Memory B cell (primary cell): ENCODE data around the gene ATP11A.

Experiments used
- ATAC-seq: fragments of 150-1000 bp; cut with Tn5 transposase; 2 replicates; pipeline ENCODE4 v1.10.0; 2021; ENCODE audit warnings: low read depth, mild to moderate bottlenecking, moderate library complexity
- DNase-seq, 2 donors: peaks; one replicate each; pipeline ENCODE4 v3.0.0; 2022; ENCODE audit warnings: low spot score in 2 of 2
- H3K27ac Mint-ChIP-seq: one replicate; pipeline ENCODE4 v1.8.0; 2022; ENCODE audit warnings: mild to moderate bottlenecking, moderate library complexity, mixed read lengths
- H3K27me3 Mint-ChIP-seq: one replicate; pipeline ENCODE4 v1.8.0; 2022; ENCODE audit warnings: mixed read lengths
- H3K36me3 Mint-ChIP-seq: one replicate; pipeline ENCODE4 v1.8.0; 2022; ENCODE audit warnings: mild to moderate bottlenecking, mixed read lengths
- H3K4me1 Mint-ChIP-seq: one replicate; pipeline ENCODE4 v1.8.0; 2022; ENCODE audit warnings: mixed read lengths
- H3K4me3 Mint-ChIP-seq: one replicate; pipeline ENCODE4 v1.8.0; 2022; ENCODE audit warnings: mild to moderate bottlenecking, moderate library complexity, mixed read lengths
- H3K9me3 Mint-ChIP-seq: one replicate; pipeline ENCODE4 v1.8.0; 2022; ENCODE audit warnings: mixed read lengths

ATP11A gene

GRCh38 chr13:112737294-112737693, 47.5 kb downstream of the ATP11A start:
- H3K4me3 Mint-ChIP-seq, result no peak overlapping the region
- H3K27me3 Mint-ChIP-seq, result no peaks in the 10 kb centered on the region
- no peaks in the 10 kb centered on the region for H3K9me3 Mint-ChIP-seq
- peaks cover 12% of the 10 kb centered on the region for H3K4me1 Mint-ChIP-seq
- H3K27ac Mint-ChIP-seq, result no peak overlapping the region
- no peak for ATAC-seq
- DNase-seq, result no peak
- no peaks in the 10 kb centered on the region for H3K36me3 Mint-ChIP-seq

GRCh38 chr13:112738606-112739005, 48.8 kb downstream of the ATP11A start:
- ATAC-seq, result no peak
- no peak for DNase-seq
- Mint-ChIP-seq H3K27me3 (no peaks in the 10 kb centered on the region), H3K4me3 (no peak overlapping the region), H3K4me1 (peaks cover 22% of the 10 kb centered on the region), H3K9me3 (no peaks in the 10 kb centered on the region), H3K27ac (no peak overlapping the region), H3K36me3 (no peaks in the 10 kb centered on the region)

GRCh38 chr13:112740502-112741131, 50.8 kb downstream of the ATP11A start:
- H3K9me3 Mint-ChIP-seq, result no peaks in the 10 kb centered on the region
- peaks cover 22% of the 10 kb centered on the region for H3K4me1 Mint-ChIP-seq
- no peak overlapping the region for H3K4me3 Mint-ChIP-seq
- no peaks in the 10 kb centered on the region for H3K36me3 Mint-ChIP-seq
- no peak for DNase-seq
- ATAC-seq, result no peak
- no peak overlapping the region for H3K27ac Mint-ChIP-seq
- no peaks in the 10 kb centered on the region for H3K27me3 Mint-ChIP-seq

GRCh38 chr13:112741185-112741755, 51.4 kb downstream of the ATP11A start:
- Mint-ChIP-seq H3K4me1 (peaks cover 22% of the 10 kb centered on the region), H3K4me3 (no peak overlapping the region), H3K9me3 (no peaks in the 10 kb centered on the region), H3K27ac (no peak overlapping the region), H3K27me3 (no peaks in the 10 kb centered on the region), H3K36me3 (no peaks in the 10 kb centered on the region)
- ATAC-seq, result no peak
- no peak for DNase-seq

- no peaks in the 10 kb centered on the region for H3K27me3 Mint-ChIP-seq
Observed at GRCh38 chr13:112741835-112742570, 52.2 kb downstream of the ATP11A start.

GRCh38 chr13:112742583-112742982, 52.7 kb downstream of the ATP11A start:
- Mint-ChIP-seq H3K27ac (no peak overlapping the region), H3K9me3 (no peaks in the 10 kb centered on the region), H3K27me3 (no peaks in the 10 kb centered on the region), H3K36me3 (no peaks in the 10 kb centered on the region), H3K4me3 (no peak overlapping the region), H3K4me1 (peaks cover 25% of the 10 kb centered on the region)
- no peak for ATAC-seq
- no peak for DNase-seq

More at GRCh38 chr13:112741835-112742570, 52.2 kb downstream of the ATP11A start:
- Mint-ChIP-seq H3K27ac (no peak overlapping the region), H3K9me3 (no peaks in the 10 kb centered on the region), H3K36me3 (no peaks in the 10 kb centered on the region), H3K4me1 (peaks cover 24% of the 10 kb centered on the region), H3K4me3 (no peak overlapping the region)
- DNase-seq (no peak), ATAC-seq (no peak)

GRCh38 chr13:112743451-112744167, 53.8 kb downstream of the ATP11A start:
- H3K27ac Mint-ChIP-seq, result no peak overlapping the region
- no peaks in the 10 kb centered on the region for H3K9me3 Mint-ChIP-seq
- no peaks in the 10 kb centered on the region for H3K36me3 Mint-ChIP-seq

GRCh38 chr13:112744168-112745021, 54.6 kb downstream of the ATP11A start:
- H3K4me1 Mint-ChIP-seq, result peaks cover 23% of the 10 kb centered on the region
- H3K27ac Mint-ChIP-seq, result no peak overlapping the region
- no peaks in the 10 kb centered on the region for H3K36me3 Mint-ChIP-seq
- no peaks in the 10 kb centered on the region for H3K27me3 Mint-ChIP-seq
- ATAC-seq (no peak), DNase-seq (no peak)
- no peaks in the 10 kb centered on the region for H3K9me3 Mint-ChIP-seq
- H3K4me3 Mint-ChIP-seq, result no peak overlapping the region

More at GRCh38 chr13:112743451-112744167, 53.8 kb downstream of the ATP11A start:
- no peaks in the 10 kb centered on the region for H3K27me3 Mint-ChIP-seq
- ATAC-seq, result no peak
- no peak for DNase-seq
- no peak overlapping the region for H3K4me3 Mint-ChIP-seq
- peaks cover 25% of the 10 kb centered on the region for H3K4me1 Mint-ChIP-seq

GRCh38 chr13:112746044-112746443, 56.2 kb downstream of the ATP11A start:
- H3K4me1 Mint-ChIP-seq, result peaks cover 18% of the 10 kb centered on the region
- no peak overlapping the region for H3K4me3 Mint-ChIP-seq
- no peak for ATAC-seq
- H3K27me3 Mint-ChIP-seq, result no peaks in the 10 kb centered on the region
- H3K36me3 Mint-ChIP-seq, result no peaks in the 10 kb centered on the region
- no peak for DNase-seq
- no peaks in the 10 kb centered on the region for H3K9me3 Mint-ChIP-seq
- H3K27ac Mint-ChIP-seq, result no peak overlapping the region

- no peak for ATAC-seq
Observed at GRCh38 chr13:112747256-112747655, 57.4 kb downstream of the ATP11A start.

GRCh38 chr13:112748947-112749735, 59.3 kb downstream of the ATP11A start:
- no peaks in the 10 kb centered on the region for H3K9me3 Mint-ChIP-seq
- H3K27me3 Mint-ChIP-seq, result no peaks in the 10 kb centered on the region
- no peaks in the 10 kb centered on the region for H3K36me3 Mint-ChIP-seq
- ATAC-seq (no peak), DNase-seq (no peak)
- H3K4me3 Mint-ChIP-seq, result no peak overlapping the region
- peaks cover 11% of the 10 kb centered on the region for H3K4me1 Mint-ChIP-seq
- no peak overlapping the region for H3K27ac Mint-ChIP-seq

More at GRCh38 chr13:112747256-112747655, 57.4 kb downstream of the ATP11A start:
- Mint-ChIP-seq H3K27ac (no peak overlapping the region), H3K9me3 (no peaks in the 10 kb centered on the region), H3K4me1 (peaks cover 19% of the 10 kb centered on the region), H3K27me3 (no peaks in the 10 kb centered on the region), H3K36me3 (no peaks in the 10 kb centered on the region), H3K4me3 (no peak overlapping the region)
- no peak for DNase-seq

GRCh38 chr13:112750570-112750969, 60.7 kb downstream of the ATP11A start:
- no peak for ATAC-seq
- H3K9me3 Mint-ChIP-seq, result no peaks in the 10 kb centered on the region
- no peak overlapping the region for H3K4me3 Mint-ChIP-seq
- no peaks in the 10 kb centered on the region for H3K36me3 Mint-ChIP-seq
- no peak overlapping the region for H3K27ac Mint-ChIP-seq
- DNase-seq, result no peak
- H3K4me1 Mint-ChIP-seq, result peaks cover 11% of the 10 kb centered on the region
- H3K27me3 Mint-ChIP-seq, result no peaks in the 10 kb centered on the region

- ATAC-seq (no peak), DNase-seq (no peak)
- H3K36me3 Mint-ChIP-seq, result no peaks in the 10 kb centered on the region
- no peaks in the 10 kb centered on the region for H3K9me3 Mint-ChIP-seq
- no peak overlapping the region for H3K27ac Mint-ChIP-seq
- no peaks in the 10 kb centered on the region for H3K27me3 Mint-ChIP-seq
- H3K4me3 Mint-ChIP-seq, result no peak overlapping the region
- H3K4me1 Mint-ChIP-seq, result peaks cover 11% of the 10 kb centered on the region
Observed at GRCh38 chr13:112751617-112752016, 61.8 kb downstream of the ATP11A start.
